ENCODE data around the gene ORC1.
A peak's percentile ranks its signal among the peaks of the same experiment; 100 is the strongest.

The ORC1 gene
- total RNA-seq: 2.9 to 33.2 (median 9.5) reads per million in 9 experiments

GRCh38 chr1:52404116-52404974 lies at the start of gene ORC1, which contains the start of gene PRPF38A:
Gene ORC1 (minus strand): TSS chr1:52404423. CDS start chr1:52402223, 2,200 bp downstream.
Gene PRPF38A (plus strand): TSS chr1:52404602. CDS start chr1:52404750, 148 bp downstream.
- Mint-ChIP-seq H3K27me3 (no peaks in the 10 kb centered on the region), H3K27ac (peak within 1 kb of the TSS; percentile 98), H3K9me3 (no peaks in the 10 kb centered on the region), H3K4me1 (ENCODE audit: low read depth in 2 of 2) (peaks cover 26 to 30% of the 10 kb centered on the region in 2 donors), H3K4me3 (peak within 1 kb of the TSS; percentile 98 to 100), H3K36me3 (ENCODE audit: insufficient read depth) (peaks cover 41% of the 10 kb centered on the region)
- peak; percentile 96 to 98 (median 96) for DNase-seq
- ATAC-seq (replicated peaks): peak; percentile 91

- ATAC-seq (replicated peaks) (no peak), DNase-seq (no peak)
- H3K27me3 Mint-ChIP-seq: no peaks in the 10 kb centered on the region
- no peak overlapping the region for H3K4me3 Mint-ChIP-seq
- peaks cover 0 to 4% of the 10 kb centered on the region in 2 donors for H3K4me1 Mint-ChIP-seq (ENCODE audit: low read depth in 2 of 2)
- no peaks in the 10 kb centered on the region for H3K9me3 Mint-ChIP-seq
- no peak overlapping the region for H3K27ac Mint-ChIP-seq
- peaks cover 62% of the 10 kb centered on the region for H3K36me3 Mint-ChIP-seq (ENCODE audit: insufficient read depth)
Measured at GRCh38 chr1:52444463-52444862, 40.2 kb upstream of the ORC1 start.

GRCh38 chr1:52439976-52440375 lies 35.8 kb upstream of the ORC1 start:
- Mint-ChIP-seq H3K4me1 (ENCODE audit: low read depth in 2 of 2) (no peaks in the 10 kb centered on the region), H3K27me3 (no peaks in the 10 kb centered on the region), H3K9me3 (no peaks in the 10 kb centered on the region), H3K4me3 (no peak overlapping the region), H3K36me3 (ENCODE audit: insufficient read depth) (peaks cover 59% of the 10 kb centered on the region), H3K27ac (no peak overlapping the region)
- ATAC-seq (replicated peaks): no peak
- no peak for DNase-seq

GRCh38 chr1:52436817-52437216 lies 32.6 kb upstream of the ORC1 start:
- Mint-ChIP-seq H3K4me1 (ENCODE audit: low read depth in 2 of 2) (no peaks in the 10 kb centered on the region), H3K9me3 (no peaks in the 10 kb centered on the region), H3K27ac (peak overlapping the region in 1 of 2 donors; percentile 65), H3K36me3 (ENCODE audit: insufficient read depth) (peaks cover 57% of the 10 kb centered on the region), H3K4me3 (no peak overlapping the region), H3K27me3 (no peaks in the 10 kb centered on the region)
- no peak for ATAC-seq (replicated peaks)
- no peak for DNase-seq

- Mint-ChIP-seq H3K36me3 (ENCODE audit: insufficient read depth) (peaks cover 54% of the 10 kb centered on the region), H3K4me3 (no peak overlapping the region), H3K4me1 (ENCODE audit: low read depth in 2 of 2) (no peaks in the 10 kb centered on the region), H3K9me3 (no peaks in the 10 kb centered on the region), H3K27ac (no peak overlapping the region), H3K27me3 (no peaks in the 10 kb centered on the region)
- ATAC-seq (replicated peaks) (no peak), DNase-seq (no peak)
Measured at GRCh38 chr1:52435650-52436049, 31.4 kb upstream of the ORC1 start.

- H3K4me1 Mint-ChIP-seq (ENCODE audit: low read depth in 2 of 2): no peaks in the 10 kb centered on the region
- peaks cover 55% of the 10 kb centered on the region for H3K36me3 Mint-ChIP-seq (ENCODE audit: insufficient read depth)
- no peak overlapping the region for H3K4me3 Mint-ChIP-seq
- H3K27me3 Mint-ChIP-seq: no peaks in the 10 kb centered on the region
- ATAC-seq (replicated peaks) (no peak), DNase-seq (no peak)
- no peaks in the 10 kb centered on the region for H3K9me3 Mint-ChIP-seq
- peak overlapping the region in 1 of 2 donors; percentile 38 for H3K27ac Mint-ChIP-seq
Measured at GRCh38 chr1:52435211-52435610, 31.0 kb upstream of the ORC1 start.

GRCh38 chr1:52432807-52433206 lies 28.6 kb upstream of the ORC1 start:
- DNase-seq (no peak), ATAC-seq (replicated peaks) (no peak)
- peaks cover 56% of the 10 kb centered on the region for H3K36me3 Mint-ChIP-seq (ENCODE audit: insufficient read depth)
- no peaks in the 10 kb centered on the region for H3K27me3 Mint-ChIP-seq
- H3K4me3 Mint-ChIP-seq: no peak overlapping the region
- H3K4me1 Mint-ChIP-seq (ENCODE audit: low read depth in 2 of 2): no peaks in the 10 kb centered on the region
- no peak overlapping the region for H3K27ac Mint-ChIP-seq
- H3K9me3 Mint-ChIP-seq: no peaks in the 10 kb centered on the region

- Mint-ChIP-seq H3K4me1 (ENCODE audit: low read depth in 2 of 2) (peaks cover 24 to 31% of the 10 kb centered on the region in 2 donors), H3K4me3 (no peak overlapping the region), H3K9me3 (no peaks in the 10 kb centered on the region), H3K27ac (peak overlapping the region in 1 of 2 donors; percentile 7), H3K36me3 (ENCODE audit: insufficient read depth) (peaks cover 36% of the 10 kb centered on the region), H3K27me3 (no peaks in the 10 kb centered on the region)
- DNase-seq (no peak), ATAC-seq (replicated peaks) (no peak)
Measured at GRCh38 chr1:52427152-52427551, 22.9 kb upstream of the ORC1 start.

GRCh38 chr1:52426371-52426770 lies 22.1 kb upstream of the ORC1 start:
- DNase-seq (no peak), ATAC-seq (replicated peaks) (no peak)
- H3K27me3 Mint-ChIP-seq: no peaks in the 10 kb centered on the region
- peaks cover 24 to 31% of the 10 kb centered on the region in 2 donors for H3K4me1 Mint-ChIP-seq (ENCODE audit: low read depth in 2 of 2)
- H3K4me3 Mint-ChIP-seq: no peak overlapping the region
- H3K27ac Mint-ChIP-seq: peak overlapping the region in 1 of 2 donors; percentile 98
- no peaks in the 10 kb centered on the region for H3K9me3 Mint-ChIP-seq
- peaks cover 42% of the 10 kb centered on the region for H3K36me3 Mint-ChIP-seq (ENCODE audit: insufficient read depth)

GRCh38 chr1:52424813-52425212 lies 20.6 kb upstream of the ORC1 start:
- Mint-ChIP-seq H3K27me3 (no peaks in the 10 kb centered on the region), H3K27ac (peak overlapping the region; percentile 98), H3K4me3 (peak overlapping the region; percentile 71 to 74), H3K4me1 (ENCODE audit: low read depth in 2 of 2) (peaks cover 24 to 31% of the 10 kb centered on the region in 2 donors), H3K9me3 (no peaks in the 10 kb centered on the region), H3K36me3 (ENCODE audit: insufficient read depth) (peaks cover 41% of the 10 kb centered on the region)
- DNase-seq (no peak), ATAC-seq (replicated peaks) (no peak)

- Mint-ChIP-seq H3K36me3 (ENCODE audit: insufficient read depth) (peaks cover 47% of the 10 kb centered on the region), H3K4me1 (ENCODE audit: low read depth in 2 of 2) (peaks cover 27 to 31% of the 10 kb centered on the region in 2 donors), H3K4me3 (peak overlapping the region; percentile 71 to 74), H3K27me3 (no peaks in the 10 kb centered on the region), H3K27ac (peak overlapping the region; percentile 98), H3K9me3 (no peaks in the 10 kb centered on the region)
- peak; percentile 33 to 49 (median 43) for DNase-seq
- ATAC-seq (replicated peaks): peak; percentile 90
Measured at GRCh38 chr1:52424231-52424636, 20.0 kb upstream of the ORC1 start.

- ATAC-seq (replicated peaks): peak; percentile 88
- Mint-ChIP-seq H3K27ac (peak overlapping the region; percentile 98), H3K27me3 (no peaks in the 10 kb centered on the region), H3K36me3 (ENCODE audit: insufficient read depth) (peaks cover 48% of the 10 kb centered on the region), H3K4me3 (peak overlapping the region; percentile 71 to 74), H3K9me3 (no peaks in the 10 kb centered on the region), H3K4me1 (ENCODE audit: low read depth in 2 of 2) (peaks cover 27 to 31% of the 10 kb centered on the region in 2 donors)
- DNase-seq: peak; percentile 68 to 77 (median 73)
Measured at GRCh38 chr1:52423771-52424170, 19.5 kb upstream of the ORC1 start.

- H3K27ac Mint-ChIP-seq: peak overlapping the region in 1 of 2 donors; percentile 87
- peaks cover 27 to 31% of the 10 kb centered on the region in 2 donors for H3K4me1 Mint-ChIP-seq (ENCODE audit: low read depth in 2 of 2)
- H3K36me3 Mint-ChIP-seq (ENCODE audit: insufficient read depth): peaks cover 53% of the 10 kb centered on the region
Measured at GRCh38 chr1:52423055-52423454, 18.8 kb upstream of the ORC1 start.

GRCh38 chr1:52420713-52421112 lies 16.5 kb upstream of the ORC1 start:
- no peak for ATAC-seq (replicated peaks)
- Mint-ChIP-seq H3K9me3 (no peaks in the 10 kb centered on the region), H3K27me3 (no peaks in the 10 kb centered on the region), H3K27ac (no peak overlapping the region), H3K4me3 (no peak overlapping the region), H3K36me3 (ENCODE audit: insufficient read depth) (peaks cover 68% of the 10 kb centered on the region), H3K4me1 (ENCODE audit: low read depth in 2 of 2) (peaks cover 24% of the 10 kb centered on the region in 2 donors)
- DNase-seq: no peak

More at GRCh38 chr1:52423055-52423454, 18.8 kb upstream of the ORC1 start:
- DNase-seq (no peak), ATAC-seq (replicated peaks) (no peak)
- Mint-ChIP-seq H3K27me3 (no peaks in the 10 kb centered on the region), H3K9me3 (no peaks in the 10 kb centered on the region), H3K4me3 (no peak overlapping the region)

Data from effector memory CD8-positive, alpha-beta T cell (primary cell).